HEK293 (cell line): Measurements from ENCODE around the gene DLG3.

Source experiments
- PBX3 ChIP-seq: sonication (generic); formaldehyde crosslinking; IDR thresholded peaks from 2 replicates; pipeline ENCODE4 v1.8.1; 2022; ENCODE audit warnings: mild to moderate bottlenecking, moderate library complexity, missing genetic modification reagents
- ZBTB7A ChIP-seq: fragments of 450-650 bp; formaldehyde crosslinking; IDR thresholded peaks from 2 replicates; pipeline ENCODE4 v1.5.1; 2016; ENCODE audit warnings: low read depth, missing biosample characterization, missing genetic modification characterization

DNA sequence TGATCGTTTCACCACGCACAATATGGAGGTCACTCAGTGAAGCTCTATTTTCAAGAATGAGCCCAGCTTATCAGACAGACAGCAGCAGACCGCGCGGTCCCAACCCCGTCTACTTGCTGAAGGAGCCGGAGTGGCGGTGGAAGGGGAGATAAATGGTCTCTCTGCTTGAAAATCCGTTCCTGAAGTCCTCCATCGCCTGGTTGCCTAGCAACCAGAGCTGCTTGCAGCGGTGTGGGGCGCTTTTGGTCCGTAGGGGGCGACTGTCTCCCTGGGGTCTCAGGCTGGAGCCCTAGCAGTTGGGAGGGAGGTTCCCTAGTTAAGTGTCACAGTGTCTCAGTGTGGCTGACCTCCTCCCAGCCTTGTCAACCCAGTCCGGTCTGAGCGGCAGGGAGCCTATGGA lies 8.3 kb upstream of the DLG3 start:
- no peak for TF ChIP-seq PBX3
- no peak for TF ChIP-seq ZBTB7A (tag by site-specific recombination)
